Spleen (tissue), 7 donors: Measurements from ENCODE around the gene AMER1.

Experiments used
- CTCF ChIP-seq, 11 experiments: fragments of 200-600 bp in 7 of 11; fragments of 450-650 bp in 4 of 11; sonication (generic) in 4 of 11; IDR thresholded peaks in 8 of 11; conservative IDR thresholded peaks in 3 of 11; 1 replicate in 7 of 11; 2 replicates in 4 of 11; pipeline versions ENCODE4 v1.4.0 to v1.8.0; 2016 to 2021; ENCODE audit warnings: antibody characterized with exemption in 11 of 11, inconsistent platforms in 4 of 11, mild to moderate bottlenecking in 1 of 11
- POLR2AphosphoS5 ChIP-seq, 3 donors: sonication (generic); formaldehyde crosslinking; IDR thresholded peaks; one replicate each; pipeline ENCODE4 v1.5.1; 2017; ENCODE audit warnings: antibody characterized with exemption in 3 of 3
- donor health status: DM: no; HTN: no; CAD: no; lungs with moderate emphysema.
- donor health status: DM: no; HTN: no; CAD: no.
- donor health status: DM: no; HTN: no; CAD: no.

DNA sequence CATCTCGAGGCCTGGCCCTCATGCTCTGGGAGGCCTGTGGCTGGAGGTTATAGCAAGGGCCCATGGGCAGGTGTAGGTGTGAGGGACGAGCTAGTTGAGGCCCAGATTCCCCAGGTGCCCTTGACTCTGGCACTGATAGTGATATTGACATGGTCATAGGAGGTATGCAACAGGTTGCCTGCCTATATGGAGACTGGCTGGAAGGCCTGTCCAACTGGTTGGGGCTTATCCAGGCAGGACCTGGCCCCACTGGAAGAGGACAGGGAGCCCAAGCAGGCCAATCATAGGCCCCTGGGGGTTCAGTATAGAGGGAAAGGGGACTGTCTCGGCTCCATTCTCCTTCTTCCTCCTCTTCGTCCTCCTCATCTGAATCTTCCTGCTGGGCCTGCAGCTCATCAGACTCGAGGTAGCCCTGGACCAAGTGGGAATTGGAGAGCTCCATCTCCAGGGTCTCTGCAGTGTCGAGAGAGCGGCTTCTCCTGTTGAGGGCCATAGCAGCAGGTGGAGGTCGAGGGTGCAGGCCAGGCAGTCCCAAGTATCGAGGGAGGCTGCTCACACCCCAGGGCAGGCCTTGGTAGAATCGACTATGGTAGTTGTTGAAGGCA, 15.3 kb downstream of the AMER1 start:
- TF ChIP-seq POLR2AphosphoS5 (IDR thresholded peaks at IDR 0.05) (no peak), CTCF (IDR thresholded peaks at IDR 0.05 in 8 of 11, conservative IDR thresholded peaks at IDR 0.05 in 3 of 11) (no peak)
